Heart left ventricle (tissue), 13 donors: ENCODE results near the gene ZDHHC14.

Experiments
- CTCF ChIP-seq, 12 donors: fragments of 200-600 bp; sonication (generic) in 4 of 12; IDR thresholded peaks; one replicate each; pipeline versions ENCODE4 v1.5.0 to v1.8.0; 2018 to 2022; ENCODE audit warnings: antibody characterized with exemption in 12 of 12, mild to moderate bottlenecking in 5 of 12
- POLR2A ChIP-seq, 2 donors: fragments of 450-650 bp; IDR thresholded peaks; one replicate each; pipeline ENCODE4 v1.6.1; 2017; ENCODE audit warnings: antibody characterized with exemption in 2 of 2, mild to moderate bottlenecking in 2 of 2, moderate library complexity in 2 of 2
- donor health status: ischemic (EF 13 %, LVEDD 7.1; RV severe dilation, severe dysfunction).
- donor health status: DM: no; HTN: yes; CAD: no.
- donor health status: DM: no; HTN: no; CAD: no.
- donor health status: ischemic (EF 25% LVEDD 6.9; RV normal size, moderate dysfunction).
- donor health status: ischemic (EF 25% LVEDD 5.7; RV mildly dilated, moderate dysfunction).
- donor health status: ischemic (EF 35%, LVEDD 5.7; RV mildly dilated, moderate dysfunction).
- donor health status: nonischemic (EF 11% LVEDD 7.7; RV severe dilation, severe dysfunction).
- donor health status: DM: yes; HTN: yes; CAD: no.
- donor health status: PGD.
- donor health status: ischemic (EF 29% LVEDD 5.4; RV normal size, mild dysfunction).
- donor health status: nonischemic (EF 23%, LVEDD 6.1; RV moderate dilation, normal function).

GRCh38 chr6:157724960-157725741 lies 344.2 kb downstream of the ZDHHC14 start:
- no peak for TF ChIP-seq CTCF (IDR thresholded peaks at IDR 0.05)
- TF ChIP-seq POLR2A (IDR thresholded peaks at IDR 0.05), result no peak
